ENCODE results near the gene C21orf91. TPM values are rescaled to one million over a fixed set of nuclear protein-coding genes. Genes with fewer than 3 reads are reported as not detected.

C21orf91 gene
- total RNA-seq, 4 donors from 2014 or later = 6.0 to 12.9 (median 7.7) TPM

GRCh38 chr21:17757671-17758070 lies 61.5 kb downstream of the C21orf91 start:
- TF ChIP-seq CTCF (IDR thresholded peaks at IDR 0.05; ENCODE audit: low read depth) = no peak

GRCh38 chr21:17753736-17754135 lies 65.4 kb downstream of the C21orf91 start:
- TF ChIP-seq CTCF (IDR thresholded peaks at IDR 0.05; ENCODE audit: low read depth) = no peak

GRCh38 chr21:17752171-17752570 lies 67.0 kb downstream of the C21orf91 start:
- no peak for TF ChIP-seq CTCF (IDR thresholded peaks at IDR 0.05; ENCODE audit: low read depth)

GRCh38 chr21:17746920-17747319 lies 72.2 kb downstream of the C21orf91 start:
- no peak for TF ChIP-seq CTCF (IDR thresholded peaks at IDR 0.05; ENCODE audit: low read depth)

DNA sequence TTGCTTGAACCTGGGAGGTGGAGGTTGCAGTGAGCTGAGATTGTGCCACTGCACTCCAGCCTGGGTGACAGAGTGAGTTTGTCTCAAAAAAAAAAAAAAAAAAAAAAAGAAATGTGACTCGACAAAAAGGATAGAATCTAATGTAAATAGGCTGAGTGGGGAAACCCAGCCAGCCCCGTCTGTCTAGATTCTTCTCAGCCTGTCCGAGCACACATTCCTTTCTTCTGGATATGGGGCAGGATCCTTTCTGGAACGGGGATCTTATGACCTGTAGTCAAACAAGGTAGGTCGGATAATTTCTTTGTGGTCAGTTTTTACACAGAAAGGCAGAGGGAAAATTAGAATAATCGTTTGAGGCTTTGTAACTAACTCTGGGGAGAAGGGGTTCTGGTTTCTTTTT lies 74.1 kb downstream of the C21orf91 start:
- TF ChIP-seq CTCF (IDR thresholded peaks at IDR 0.05; ENCODE audit: low read depth) = no peak

- no peak for TF ChIP-seq CTCF (IDR thresholded peaks at IDR 0.05; ENCODE audit: low read depth)
Observed at GRCh38 chr21:17742940-17743592, 76.1 kb downstream of the C21orf91 start.

DNA sequence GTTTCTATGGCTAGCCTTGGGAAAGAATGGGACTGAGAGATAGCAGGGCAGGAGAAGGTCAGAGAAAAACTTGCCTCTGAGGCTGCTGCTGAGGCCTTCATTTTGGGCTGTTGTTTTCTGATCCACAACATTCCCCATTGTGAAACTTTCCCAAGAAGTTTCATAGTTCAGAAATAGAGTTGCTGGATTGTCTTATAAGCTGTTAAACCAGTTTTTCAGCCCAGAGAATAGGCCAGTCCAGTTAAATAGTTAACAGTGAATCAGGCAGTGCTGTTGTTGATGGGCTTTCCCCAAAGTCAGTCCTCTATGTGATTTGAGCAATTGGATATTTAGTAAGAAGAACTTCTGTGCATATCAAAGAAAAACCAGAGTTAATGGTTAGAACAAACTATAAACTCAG lies 77.0 kb downstream of the C21orf91 start:
- no peak for TF ChIP-seq CTCF (IDR thresholded peaks at IDR 0.05; ENCODE audit: low read depth)

Other genes with a start within 250 kb of the C21orf91 start
- gene BTG3, start 206.5 kb downstream of the C21orf91 start, total RNA-seq = 10 to 100 TPM; 28.9 to 88.7 (median 41.6) TPM